ENCODE results near the gene STPG2. TPM values are rescaled to one million over a fixed set of nuclear protein-coding genes. Genes with fewer than 3 reads are reported as not detected.
A peak's percentile ranks its signal among the peaks of the same experiment; 100 is the strongest.

Gene STPG2
- total and polyA plus RNA-seq, 4 donors: 0.05 to 0.67 (median 0.28) TPM; not detected in 1

DNA sequence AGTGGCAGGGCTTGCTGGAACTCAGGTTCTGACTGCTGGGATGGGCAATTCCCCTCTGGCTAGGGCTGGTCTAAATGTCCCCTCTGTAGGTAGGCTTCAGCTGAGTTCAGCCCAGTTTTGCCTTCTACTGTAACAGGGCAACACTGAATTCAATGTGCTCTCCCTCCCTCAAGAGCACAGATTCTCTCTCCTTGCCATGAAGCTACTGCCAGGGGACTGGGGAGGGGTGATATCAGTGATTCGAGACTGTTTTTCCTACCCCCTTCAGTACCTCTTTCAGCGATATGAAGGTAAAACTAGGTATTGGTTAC is 23.4 kb upstream of the STPG2 start:
- WGBS: 74% methylated on average over 2 of the region's 2 CpGs
- Histone ChIP-seq H3K4me1 (ENCODE audit: control insufficient read depth in 4 of 4, insufficient read depth in 4 of 4, low read length in 3 of 4) (peaks cover 0 to 12% (median 8%) of the 10 kb centered on the region in 4 donors), H3K9me3 (ENCODE audit: control insufficient read depth in 4 of 4, low read length in 3 of 4) (no peaks in the 10 kb centered on the region), H3K4me3 (ENCODE audit: low read depth in 1 of 3, low read length in 3 of 3) (no peak overlapping the region), H3K27me3 (ENCODE audit: control insufficient read depth in 4 of 4, insufficient read depth in 4 of 4, low read length in 3 of 4) (no peaks in the 10 kb centered on the region), H3K27ac (ENCODE audit: low read depth in 1 of 2, low read length in 2 of 2) (no peak overlapping the region), H3K9ac (ENCODE audit: low read depth in 1 of 2, low read length in 2 of 2) (no peak overlapping the region), H3K36me3 (ENCODE audit: control insufficient read depth in 4 of 4, insufficient read depth in 3 of 4, low read depth in 1 of 4, low read length in 3 of 4) (no peaks in the 10 kb centered on the region)
- no peak for DNase-seq (ENCODE audit: low spot score)
- TF ChIP-seq, protein P1, sequence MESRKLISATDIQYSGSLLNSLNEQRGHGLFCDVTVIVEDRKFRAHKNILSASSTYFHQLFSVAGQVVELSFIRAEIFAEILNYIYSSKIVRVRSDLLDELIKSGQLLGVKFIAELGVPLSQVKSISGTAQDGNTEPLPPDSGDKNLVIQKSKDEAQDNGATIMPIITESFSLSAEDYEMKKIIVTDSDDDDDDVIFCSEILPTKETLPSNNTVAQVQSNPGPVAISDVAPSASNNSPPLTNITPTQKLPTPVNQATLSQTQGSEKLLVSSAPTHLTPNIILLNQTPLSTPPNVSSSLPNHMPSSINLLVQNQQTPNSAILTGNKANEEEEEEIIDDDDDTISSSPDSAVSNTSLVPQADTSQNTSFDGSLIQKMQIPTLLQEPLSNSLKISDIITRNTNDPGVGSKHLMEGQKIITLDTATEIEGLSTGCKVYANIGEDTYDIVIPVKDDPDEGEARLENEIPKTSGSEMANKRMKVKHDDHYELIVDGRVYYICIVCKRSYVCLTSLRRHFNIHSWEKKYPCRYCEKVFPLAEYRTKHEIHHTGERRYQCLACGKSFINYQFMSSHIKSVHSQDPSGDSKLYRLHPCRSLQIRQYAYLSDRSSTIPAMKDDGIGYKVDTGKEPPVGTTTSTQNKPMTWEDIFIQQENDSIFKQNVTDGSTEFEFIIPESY (IDR thresholded peaks at IDR 0.05): no peak
- TF ChIP-seq RXRA (IDR thresholded peaks at IDR 0.05): peak in 1 of 2 donors; percentile 3

DNA sequence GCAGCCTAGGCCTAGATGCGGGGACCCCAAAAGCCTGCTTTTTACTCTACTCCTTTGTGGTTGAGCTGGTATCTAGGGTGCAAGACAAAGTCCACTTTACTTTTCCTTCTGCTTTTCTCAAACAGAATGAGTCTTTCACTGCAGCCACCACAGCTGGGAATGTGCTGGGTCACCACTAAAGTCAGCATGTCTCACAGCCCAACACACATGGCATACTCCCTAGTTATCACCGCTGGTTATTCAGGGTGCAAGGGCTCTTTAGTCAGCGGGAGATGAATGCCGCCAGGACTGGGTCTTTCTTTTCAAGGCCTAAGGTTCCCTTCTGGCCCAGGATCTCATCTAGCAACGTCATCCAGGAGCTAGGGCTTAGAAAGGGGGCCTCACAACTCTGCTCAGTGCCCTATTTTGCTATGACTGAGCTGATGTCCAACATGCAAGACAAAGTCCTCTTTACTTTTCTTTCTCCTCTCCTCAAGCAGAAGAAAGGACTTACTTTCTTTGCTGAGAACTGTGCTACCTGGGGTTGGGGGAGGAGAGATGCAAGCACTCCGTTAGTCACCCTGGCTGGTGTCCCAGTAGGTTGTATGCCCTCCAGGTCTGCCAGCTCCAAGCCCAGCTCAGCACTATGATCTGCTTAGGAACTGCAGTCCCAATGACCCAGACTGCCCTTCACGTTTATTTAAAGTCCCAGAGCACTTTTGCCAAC is 22.9 kb upstream of the STPG2 start:
- Histone ChIP-seq H3K27me3 (ENCODE audit: control insufficient read depth in 4 of 4, insufficient read depth in 4 of 4, low read length in 3 of 4) (no peaks in the 10 kb centered on the region), H3K4me1 (ENCODE audit: control insufficient read depth in 4 of 4, insufficient read depth in 4 of 4, low read length in 3 of 4) (peaks cover 0 to 12% (median 8%) of the 10 kb centered on the region in 4 donors), H3K4me3 (ENCODE audit: low read depth in 1 of 3, low read length in 3 of 3) (no peak overlapping the region), H3K9me3 (ENCODE audit: control insufficient read depth in 4 of 4, low read length in 3 of 4) (no peaks in the 10 kb centered on the region), H3K36me3 (ENCODE audit: control insufficient read depth in 4 of 4, insufficient read depth in 3 of 4, low read depth in 1 of 4, low read length in 3 of 4) (no peaks in the 10 kb centered on the region), H3K27ac (ENCODE audit: low read depth in 1 of 2, low read length in 2 of 2) (no peak overlapping the region), H3K9ac (ENCODE audit: low read depth in 1 of 2, low read length in 2 of 2) (no peak overlapping the region)
- peak; percentile 63 to 72 for TF ChIP-seq RAD21 (IDR thresholded peaks at IDR 0.05)
- TF ChIP-seq GABPA (IDR thresholded peaks at IDR 0.05 in 1 of 2, conservative IDR thresholded peaks at IDR 0.05 in 1 of 2): no peak
- TF ChIP-seq, protein P2, sequence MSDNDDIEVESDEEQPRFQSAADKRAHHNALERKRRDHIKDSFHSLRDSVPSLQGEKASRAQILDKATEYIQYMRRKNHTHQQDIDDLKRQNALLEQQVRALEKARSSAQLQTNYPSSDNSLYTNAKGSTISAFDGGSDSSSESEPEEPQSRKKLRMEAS (IDR thresholded peaks at IDR 0.05): peak; percentile 57
- peak; percentile 87 to 89 for TF ChIP-seq RXRA (IDR thresholded peaks at IDR 0.05)
- peak; percentile 31 for TF ChIP-seq FOXA1 (IDR thresholded peaks at IDR 0.05)
- TF ChIP-seq, protein P3, sequence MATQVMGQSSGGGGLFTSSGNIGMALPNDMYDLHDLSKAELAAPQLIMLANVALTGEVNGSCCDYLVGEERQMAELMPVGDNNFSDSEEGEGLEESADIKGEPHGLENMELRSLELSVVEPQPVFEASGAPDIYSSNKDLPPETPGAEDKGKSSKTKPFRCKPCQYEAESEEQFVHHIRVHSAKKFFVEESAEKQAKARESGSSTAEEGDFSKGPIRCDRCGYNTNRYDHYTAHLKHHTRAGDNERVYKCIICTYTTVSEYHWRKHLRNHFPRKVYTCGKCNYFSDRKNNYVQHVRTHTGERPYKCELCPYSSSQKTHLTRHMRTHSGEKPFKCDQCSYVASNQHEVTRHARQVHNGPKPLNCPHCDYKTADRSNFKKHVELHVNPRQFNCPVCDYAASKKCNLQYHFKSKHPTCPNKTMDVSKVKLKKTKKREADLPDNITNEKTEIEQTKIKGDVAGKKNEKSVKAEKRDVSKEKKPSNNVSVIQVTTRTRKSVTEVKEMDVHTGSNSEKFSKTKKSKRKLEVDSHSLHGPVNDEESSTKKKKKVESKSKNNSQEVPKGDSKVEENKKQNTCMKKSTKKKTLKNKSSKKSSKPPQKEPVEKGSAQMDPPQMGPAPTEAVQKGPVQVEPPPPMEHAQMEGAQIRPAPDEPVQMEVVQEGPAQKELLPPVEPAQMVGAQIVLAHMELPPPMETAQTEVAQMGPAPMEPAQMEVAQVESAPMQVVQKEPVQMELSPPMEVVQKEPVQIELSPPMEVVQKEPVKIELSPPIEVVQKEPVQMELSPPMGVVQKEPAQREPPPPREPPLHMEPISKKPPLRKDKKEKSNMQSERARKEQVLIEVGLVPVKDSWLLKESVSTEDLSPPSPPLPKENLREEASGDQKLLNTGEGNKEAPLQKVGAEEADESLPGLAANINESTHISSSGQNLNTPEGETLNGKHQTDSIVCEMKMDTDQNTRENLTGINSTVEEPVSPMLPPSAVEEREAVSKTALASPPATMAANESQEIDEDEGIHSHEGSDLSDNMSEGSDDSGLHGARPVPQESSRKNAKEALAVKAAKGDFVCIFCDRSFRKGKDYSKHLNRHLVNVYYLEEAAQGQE (IDR thresholded peaks at IDR 0.05): peak; percentile 34
- peak; percentile 85 for TF ChIP-seq SP1 (IDR thresholded peaks at IDR 0.05)
- TF ChIP-seq HNF4A (conservative IDR thresholded peaks at IDR 0.05): peak; percentile 64 to 69
- TF ChIP-seq, protein P4, sequence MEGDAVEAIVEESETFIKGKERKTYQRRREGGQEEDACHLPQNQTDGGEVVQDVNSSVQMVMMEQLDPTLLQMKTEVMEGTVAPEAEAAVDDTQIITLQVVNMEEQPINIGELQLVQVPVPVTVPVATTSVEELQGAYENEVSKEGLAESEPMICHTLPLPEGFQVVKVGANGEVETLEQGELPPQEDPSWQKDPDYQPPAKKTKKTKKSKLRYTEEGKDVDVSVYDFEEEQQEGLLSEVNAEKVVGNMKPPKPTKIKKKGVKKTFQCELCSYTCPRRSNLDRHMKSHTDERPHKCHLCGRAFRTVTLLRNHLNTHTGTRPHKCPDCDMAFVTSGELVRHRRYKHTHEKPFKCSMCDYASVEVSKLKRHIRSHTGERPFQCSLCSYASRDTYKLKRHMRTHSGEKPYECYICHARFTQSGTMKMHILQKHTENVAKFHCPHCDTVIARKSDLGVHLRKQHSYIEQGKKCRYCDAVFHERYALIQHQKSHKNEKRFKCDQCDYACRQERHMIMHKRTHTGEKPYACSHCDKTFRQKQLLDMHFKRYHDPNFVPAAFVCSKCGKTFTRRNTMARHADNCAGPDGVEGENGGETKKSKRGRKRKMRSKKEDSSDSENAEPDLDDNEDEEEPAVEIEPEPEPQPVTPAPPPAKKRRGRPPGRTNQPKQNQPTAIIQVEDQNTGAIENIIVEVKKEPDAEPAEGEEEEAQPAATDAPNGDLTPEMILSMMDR (IDR thresholded peaks at IDR 0.05; ENCODE audit: low read depth, low read length, missing input control): no peak
- TF ChIP-seq, protein P1 (IDR thresholded peaks at IDR 0.05): no peak
- no peak for TF ChIP-seq NR2F2 (IDR thresholded peaks at IDR 0.05)
- TF ChIP-seq JUND (IDR thresholded peaks at IDR 0.05): peak; percentile 54 to 59
- no peak for TF ChIP-seq FOXA2 (IDR thresholded peaks at IDR 0.05)
- no peak for DNase-seq (ENCODE audit: low spot score)
- WGBS: 72% methylated on average over 7 of the region's 7 CpGs

All from liver (tissue), 9 donors.